HG03469 (cell line): ENCODE data around the gene DDX59.
A peak's percentile ranks its signal among the peaks of the same experiment; 100 is the strongest.

Experiments
- ATAC-seq: cut with Tn5 transposase; IDR thresholded peaks from one replicate; pipeline ENCODE4 v1.9.1; 2021; ENCODE audit warnings: mild to moderate bottlenecking, moderate library complexity, moderate number of reproducible peaks; ENCODE audit not compliant: unreplicated experiment

The DDX59 gene

DNA sequence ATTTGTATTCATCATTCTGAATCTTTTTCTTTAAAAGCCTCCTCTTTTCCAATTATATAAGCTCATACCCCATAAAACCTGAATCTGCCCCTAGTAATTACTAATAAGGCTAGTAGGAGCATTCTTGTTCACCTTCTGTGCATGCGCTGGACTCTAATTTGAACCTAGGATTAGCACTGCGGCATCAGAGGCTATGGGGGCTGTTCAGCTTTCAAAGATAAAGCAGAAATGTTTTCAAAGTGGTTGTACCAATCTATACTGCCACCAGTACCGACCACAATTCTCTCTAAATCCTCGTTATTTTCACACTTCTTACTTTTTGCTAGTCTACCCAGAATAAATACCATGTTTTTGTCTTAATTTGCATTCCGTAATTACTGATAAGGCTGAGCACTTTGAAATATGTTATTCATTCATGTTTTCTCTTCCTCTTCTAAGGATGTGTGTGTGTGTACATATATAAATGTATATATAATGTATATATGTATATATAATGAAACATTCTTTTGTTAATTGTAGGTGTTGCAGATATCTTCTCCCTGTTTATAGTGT lies 1.6 kb upstream of the DDX59 start:
- ATAC-seq: no peak

DNA sequence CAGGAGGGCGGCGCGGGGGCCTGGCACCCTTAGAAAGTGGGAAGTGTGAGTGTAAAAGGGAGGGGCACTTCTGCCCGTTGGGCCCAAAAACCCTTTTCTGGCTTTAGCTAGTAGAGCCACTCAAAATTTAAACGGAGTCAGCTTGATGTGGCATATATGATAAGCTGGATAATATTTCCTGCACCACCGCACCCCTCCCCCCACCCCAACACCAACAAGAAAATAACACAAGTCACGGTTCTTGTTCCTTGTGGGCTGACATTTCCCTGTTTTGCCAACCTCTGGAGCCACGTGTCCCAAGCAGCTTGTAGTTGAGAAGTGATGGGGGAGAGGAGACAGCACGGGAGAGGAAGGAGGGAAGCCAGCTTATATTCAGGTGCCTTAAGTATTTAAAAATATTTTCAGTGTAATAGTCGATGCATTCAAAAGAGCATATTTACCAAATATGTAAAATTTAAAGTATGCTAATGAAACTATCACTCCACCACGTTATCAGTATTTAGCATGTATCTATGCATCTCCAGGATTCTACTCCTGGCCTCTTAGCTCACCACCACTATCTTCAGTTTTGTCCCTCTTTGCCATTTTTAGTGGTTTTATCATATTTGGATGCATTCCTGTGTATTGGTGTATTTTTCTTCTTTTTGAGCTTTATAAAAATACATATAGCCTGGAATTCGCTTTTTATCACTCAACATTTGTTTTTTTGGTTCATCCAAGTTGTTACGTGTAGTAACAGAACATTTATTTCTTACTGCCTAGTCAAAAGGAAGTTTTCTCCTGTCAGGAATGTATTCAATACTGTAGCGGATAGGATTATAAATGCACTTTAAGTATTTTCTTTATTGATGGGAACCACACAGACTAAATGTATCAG lies 773 bp upstream of the DDX59 start:
- peak; percentile 8 for ATAC-seq

DNA sequence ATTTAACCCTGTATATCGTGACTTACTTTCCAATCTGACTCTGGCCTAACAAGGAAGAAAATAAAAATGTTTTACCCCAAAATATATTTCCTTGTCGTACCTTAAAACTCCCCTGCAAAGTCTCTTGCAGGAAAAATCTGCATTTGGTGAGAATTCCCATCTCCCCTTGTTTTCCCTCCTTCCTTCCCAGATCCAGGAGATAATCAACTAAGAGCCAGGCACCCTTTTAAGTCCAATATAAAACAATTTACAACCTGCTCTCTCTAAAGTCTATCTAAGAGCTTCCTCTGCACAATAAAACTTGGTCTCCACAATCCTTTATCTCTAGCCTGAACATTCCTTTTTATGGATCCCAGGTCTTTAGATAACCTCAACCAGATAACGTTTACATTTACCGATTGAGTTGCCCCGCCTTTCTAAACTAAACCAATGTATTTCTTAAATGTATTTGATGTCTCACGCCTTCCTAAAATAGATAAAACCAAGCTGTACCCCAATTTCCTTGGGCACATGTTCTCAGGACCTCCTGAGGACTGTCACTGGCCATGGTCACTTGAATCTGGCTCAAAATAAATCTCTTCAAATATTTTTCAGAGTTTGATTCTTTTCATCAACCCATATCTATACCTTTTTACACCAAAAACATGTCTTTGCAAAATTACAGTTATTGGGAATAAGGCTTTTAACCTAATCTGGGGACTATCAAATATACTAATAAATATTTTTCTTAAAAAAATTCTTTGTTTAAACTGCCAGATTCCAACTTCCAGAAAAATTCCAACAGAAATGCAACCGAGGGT lies 993 bp downstream of the DDX59 start:
- no peak for ATAC-seq

DNA sequence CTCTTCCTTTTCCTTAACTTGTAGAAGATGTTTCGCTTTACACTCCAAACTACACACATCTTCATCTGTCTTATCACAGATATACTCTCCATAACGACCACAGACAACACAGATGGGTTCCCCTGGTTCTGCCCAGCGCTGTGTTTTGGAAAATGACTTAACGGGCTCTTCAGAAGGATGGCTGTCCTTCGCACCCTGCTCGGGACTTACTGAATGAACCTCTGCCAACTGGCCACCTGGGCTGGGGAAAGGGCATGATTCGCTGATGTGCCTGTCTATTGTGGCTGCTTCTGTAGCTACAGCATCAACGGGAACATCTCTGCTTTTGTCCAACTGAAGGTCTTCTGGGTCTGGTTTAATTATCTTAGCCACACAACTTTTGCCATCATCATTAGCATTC lies 3.4 kb downstream of the DDX59 start:
- ATAC-seq: no peak

DNA sequence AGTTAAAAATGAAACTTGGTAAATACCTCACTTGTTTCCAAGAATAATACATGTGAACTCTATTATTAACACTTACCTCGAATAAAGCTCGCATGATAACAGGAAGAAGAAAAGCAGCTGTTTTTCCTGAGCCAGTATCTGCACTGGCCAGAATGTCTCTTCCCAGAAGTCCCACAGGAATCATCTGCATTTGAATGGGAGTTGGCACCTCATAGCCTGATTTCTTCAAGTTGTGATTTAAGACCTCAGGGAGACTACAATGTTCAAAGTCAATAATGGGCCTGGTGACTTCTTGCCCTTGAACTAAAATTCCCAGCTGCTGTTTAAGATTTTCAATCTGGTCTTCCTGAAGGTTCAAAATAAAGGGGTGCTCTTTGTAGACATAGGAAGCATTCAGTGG lies 3.8 kb downstream of the DDX59 start:
- ATAC-seq: no peak

DNA sequence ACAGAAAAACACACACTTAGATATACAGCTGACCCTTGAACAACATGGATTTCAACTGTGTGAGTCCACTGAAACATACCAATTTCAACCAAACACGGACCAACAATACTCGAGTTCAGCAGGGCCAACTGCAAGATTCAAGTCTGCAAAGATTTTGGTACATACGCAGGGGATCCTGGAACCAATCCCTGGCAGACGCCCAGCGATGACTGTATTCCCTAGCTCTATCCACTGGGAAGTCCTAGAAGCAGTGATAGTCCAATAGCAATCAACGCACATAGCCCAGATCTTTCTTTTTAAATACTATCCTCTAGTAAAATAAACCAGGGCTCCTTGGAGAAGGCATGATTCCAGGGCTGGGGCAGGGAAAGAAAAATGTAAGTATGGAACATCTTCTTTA lies 9.0 kb downstream of the DDX59 start:
- ATAC-seq: no peak

DNA sequence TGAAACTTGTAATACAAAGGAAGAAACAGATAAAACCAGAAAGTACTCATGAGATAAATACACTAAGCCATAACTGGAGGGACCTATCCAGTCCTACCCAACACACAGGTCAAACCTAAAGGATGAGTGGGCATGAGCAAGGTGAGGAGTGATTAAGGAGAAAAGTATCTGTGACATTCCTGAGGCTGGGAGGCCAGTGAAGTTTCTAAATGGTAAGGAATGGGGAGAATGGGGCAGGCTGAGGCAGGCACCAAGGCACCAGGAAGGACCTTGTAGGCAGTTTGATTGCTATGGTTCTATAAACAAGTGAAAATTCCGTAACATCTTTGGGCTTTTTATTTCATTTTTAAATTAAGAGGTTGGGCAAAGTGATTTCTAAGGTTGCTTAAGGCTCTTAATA lies 10.4 kb downstream of the DDX59 start:
- ATAC-seq: no peak

DNA sequence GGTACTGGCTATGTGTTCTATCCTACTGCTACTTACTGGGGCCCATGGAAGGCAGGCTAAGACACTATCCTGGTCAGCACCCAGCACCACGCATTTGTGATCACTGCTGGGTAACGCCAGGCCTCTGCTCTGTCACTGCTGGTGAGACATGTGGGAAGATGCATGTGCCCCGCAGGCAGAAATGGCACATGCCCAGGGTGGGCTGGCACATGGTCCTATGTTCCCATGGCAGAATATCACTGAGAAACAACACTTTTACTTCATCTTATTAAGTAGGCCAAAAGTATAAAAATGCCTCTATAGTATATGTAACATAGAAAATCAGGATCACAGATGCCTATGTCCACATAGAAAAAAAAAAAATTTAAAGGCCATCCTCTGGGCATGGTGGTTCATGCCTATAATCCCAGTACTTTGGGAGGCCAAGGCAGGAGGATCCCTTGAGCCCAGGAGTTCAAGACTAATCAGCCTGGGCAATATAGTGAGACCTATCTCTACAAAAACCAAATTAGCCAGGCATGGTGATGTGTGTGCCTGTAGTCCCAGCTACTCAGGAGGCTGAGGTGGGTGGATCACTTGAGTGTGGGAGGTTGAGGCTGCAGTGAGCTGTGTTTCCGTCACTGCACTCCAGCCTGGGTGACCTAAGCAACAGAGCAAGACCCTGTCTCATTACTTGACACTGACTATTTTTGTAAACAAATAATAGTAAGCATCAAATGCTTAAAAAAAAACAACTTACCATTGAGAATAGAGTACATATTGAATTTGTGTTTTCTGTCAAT lies 11.5 kb downstream of the DDX59 start:
- no peak for ATAC-seq

DNA sequence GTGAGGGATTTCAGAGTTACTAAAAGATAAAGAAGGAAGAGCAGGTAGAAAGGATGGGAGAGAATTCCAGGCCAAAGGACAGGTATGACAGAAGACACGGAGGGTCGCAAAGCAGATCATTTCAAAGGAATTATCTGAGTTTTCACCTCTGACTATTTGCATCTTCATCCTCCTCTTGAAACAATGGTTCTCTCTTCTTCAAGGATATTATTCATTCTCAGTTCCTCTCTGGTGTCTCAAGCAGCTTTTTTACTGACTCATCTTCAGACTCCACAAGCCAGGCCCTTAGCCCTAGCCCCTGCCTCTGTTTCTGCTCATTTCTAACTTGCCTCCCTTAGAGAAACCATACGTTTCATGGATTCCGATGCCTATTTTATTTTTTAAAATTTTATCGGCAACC lies 15.0 kb downstream of the DDX59 start:
- ATAC-seq: peak; percentile 92

DNA sequence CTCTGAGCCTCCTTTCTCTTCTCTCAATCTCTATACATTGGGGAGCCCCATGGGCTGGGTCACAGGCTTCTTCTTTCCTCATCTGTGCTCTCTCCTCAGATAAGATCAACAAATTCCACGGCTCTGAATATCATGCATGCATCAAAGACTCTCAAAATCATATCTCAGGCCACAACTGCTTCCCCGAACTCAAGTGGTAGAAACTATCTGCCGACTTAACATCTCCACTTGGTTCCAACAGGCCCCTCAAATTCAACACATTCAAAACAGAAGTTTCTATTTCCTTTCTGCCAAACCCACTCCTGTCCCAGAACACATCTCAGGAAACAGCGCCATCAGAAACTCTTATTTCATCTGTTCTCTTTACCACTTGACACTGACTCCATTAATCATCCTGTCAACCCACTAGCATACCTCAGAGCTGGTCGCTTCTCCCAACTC lies 16.7 kb downstream of the DDX59 start:
- no peak for ATAC-seq

DNA sequence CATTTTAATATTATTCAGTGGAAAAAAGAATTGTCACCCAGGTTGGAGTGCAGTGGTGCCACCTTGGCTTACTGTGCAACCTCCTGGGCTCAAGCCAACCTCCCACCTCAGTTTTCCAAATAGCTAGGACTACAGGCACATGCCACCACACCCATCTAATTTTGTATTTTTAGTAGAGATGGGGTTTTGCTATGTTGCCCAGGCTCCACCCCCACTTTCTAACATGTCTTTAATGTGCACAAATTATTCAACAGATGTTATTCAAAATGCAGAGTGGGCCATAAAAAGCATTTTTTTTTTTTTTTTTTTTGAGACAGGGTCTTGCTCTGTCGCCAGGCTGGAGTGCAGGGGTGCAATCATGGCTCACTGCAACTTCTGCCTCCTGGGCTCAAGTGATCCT lies 17.3 kb downstream of the DDX59 start:
- no peak for ATAC-seq

DNA sequence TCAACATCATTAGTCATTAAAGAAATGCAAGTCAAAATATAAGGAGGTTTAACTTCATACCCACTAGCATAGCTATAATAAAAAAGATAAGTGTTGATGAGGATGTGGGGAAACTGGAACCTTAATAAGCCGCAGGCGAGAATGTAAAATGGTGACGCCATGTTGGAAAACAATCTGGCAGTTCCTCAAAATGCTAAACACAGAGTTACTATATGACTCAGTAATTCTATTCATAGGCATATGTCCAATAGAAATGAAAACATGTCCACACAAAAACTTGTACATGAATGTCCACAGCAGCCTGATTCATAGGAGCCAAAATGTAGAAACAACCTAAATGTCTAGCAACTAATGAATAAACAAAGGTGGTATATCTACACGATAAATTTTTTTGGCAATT lies 23.2 kb downstream of the DDX59 start:
- no peak for ATAC-seq

DNA sequence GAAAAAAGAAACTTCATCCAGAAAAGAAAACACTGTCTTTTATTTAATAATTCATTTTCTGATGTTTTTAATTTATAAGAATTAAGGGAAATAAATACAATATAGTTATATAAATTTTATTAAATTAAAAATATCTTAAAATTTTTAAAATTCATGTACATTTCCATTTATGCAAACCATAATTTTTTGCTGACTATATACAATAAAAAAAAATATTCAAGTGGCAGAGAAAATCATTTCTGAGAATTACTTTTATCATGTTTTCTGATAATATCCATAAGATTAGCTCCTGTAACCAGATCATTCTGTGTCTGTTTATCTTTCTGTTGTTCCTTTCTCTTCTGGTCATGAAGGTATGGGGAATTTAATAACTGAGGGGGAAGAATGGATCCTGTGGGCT lies 25.7 kb downstream of the DDX59 start:
- no peak for ATAC-seq

DNA sequence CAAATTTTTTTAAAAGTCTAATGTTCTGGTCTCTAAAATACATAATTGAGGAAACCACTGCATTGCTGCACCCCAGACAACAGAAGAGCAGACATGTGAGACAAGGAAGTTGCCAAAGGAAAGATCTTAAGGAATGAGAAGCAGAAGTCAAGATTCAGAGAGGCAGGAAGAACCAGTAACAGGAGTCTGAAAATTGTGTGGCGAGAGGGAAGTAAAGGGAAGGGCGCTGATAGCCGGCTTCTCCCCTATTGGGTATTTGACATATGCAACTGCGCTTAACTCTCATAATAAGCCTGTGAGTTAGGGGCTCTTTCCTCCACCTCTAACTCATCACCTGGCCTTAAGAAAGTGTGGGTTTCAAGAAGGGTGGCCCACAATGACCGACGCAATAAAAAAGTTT lies 27.2 kb downstream of the DDX59 start:
- ATAC-seq: no peak

DNA sequence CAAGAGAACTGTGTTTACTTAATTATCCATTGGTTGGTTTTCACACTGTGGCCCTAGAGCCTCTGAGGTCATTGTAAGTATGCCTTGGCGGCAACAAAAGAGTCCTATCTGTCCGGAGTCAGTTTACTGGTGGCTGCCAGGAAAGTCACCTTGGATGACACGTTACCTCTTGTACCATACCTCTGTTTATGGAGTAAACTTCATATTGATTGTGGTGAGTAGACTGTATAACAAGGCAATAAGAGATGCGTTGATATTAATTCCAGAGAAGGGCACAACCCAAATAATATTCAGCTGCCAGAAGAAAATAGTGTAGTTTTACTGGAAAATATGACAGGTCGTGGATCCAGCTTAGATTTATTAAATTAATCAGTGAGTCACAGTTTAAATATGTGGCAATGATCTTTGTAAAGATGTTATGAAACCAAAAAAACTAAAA lies 28.7 kb downstream of the DDX59 start:
- ATAC-seq: no peak

DNA sequence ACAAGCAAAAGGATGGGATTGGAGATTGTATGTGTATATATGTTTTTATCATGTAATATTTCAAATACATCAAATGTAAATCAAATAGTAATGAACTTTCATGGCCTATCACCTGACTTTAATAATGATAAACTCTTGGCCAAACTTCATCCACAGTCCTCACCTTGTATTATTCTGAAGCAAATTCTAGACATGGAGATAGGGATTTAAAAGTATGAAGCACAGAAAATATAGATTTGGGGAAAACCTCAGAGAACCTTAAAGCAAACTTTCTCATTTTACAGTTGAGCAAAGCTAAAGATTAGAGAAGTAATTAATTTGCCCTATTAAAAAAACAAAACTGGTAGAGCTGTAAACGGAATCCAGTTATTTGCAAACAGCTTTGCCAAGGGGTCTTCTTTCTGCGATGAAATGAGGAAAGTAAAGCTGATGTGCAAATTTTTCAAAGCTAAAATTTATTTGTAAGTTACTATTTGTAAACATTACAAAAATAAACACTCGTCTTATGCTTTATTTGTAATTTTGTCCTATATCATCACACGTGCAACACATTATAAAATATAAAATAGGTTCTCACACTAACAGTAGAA lies 29.2 kb downstream of the DDX59 start:
- ATAC-seq: no peak

DNA sequence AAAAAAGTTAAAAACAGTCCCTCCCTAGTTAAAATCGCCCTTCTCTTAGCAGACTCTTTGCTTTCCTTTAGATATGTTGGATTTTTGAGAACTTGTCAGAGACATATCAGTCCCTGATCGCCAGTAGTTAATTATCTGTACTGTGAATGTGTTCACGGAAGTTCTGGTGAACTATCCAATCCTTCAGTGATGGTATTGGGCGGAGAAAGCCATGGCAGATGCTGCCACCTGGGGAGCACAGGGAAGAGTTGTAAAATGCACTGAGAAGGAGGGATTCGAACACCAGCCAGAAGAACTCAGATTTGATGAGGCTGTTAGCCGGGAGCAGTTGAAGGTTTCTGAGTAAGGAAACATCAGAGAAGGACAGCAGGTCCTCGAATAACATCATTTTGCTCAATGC lies 31.6 kb downstream of the DDX59 start:
- no peak for ATAC-seq

DNA sequence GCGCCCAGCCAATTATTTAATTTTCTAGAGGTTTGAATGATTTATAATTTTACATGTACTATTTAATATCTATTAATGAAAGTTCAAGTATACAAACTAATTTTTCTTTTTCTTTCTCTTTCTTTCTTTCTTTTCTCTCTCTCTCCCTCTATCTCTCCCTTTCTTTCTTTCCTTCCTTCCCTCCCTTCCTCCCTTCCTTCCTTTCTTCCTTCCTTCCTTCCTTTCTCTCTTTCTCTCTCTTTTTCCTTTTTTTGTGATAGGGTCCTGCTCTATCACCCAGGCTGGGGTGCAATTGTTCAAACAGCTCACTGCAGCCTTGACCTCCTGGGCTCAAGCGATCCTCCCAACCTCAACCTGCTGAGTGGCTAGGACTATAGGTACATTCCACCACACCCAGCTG lies 33.0 kb downstream of the DDX59 start:
- no peak for ATAC-seq

DNA sequence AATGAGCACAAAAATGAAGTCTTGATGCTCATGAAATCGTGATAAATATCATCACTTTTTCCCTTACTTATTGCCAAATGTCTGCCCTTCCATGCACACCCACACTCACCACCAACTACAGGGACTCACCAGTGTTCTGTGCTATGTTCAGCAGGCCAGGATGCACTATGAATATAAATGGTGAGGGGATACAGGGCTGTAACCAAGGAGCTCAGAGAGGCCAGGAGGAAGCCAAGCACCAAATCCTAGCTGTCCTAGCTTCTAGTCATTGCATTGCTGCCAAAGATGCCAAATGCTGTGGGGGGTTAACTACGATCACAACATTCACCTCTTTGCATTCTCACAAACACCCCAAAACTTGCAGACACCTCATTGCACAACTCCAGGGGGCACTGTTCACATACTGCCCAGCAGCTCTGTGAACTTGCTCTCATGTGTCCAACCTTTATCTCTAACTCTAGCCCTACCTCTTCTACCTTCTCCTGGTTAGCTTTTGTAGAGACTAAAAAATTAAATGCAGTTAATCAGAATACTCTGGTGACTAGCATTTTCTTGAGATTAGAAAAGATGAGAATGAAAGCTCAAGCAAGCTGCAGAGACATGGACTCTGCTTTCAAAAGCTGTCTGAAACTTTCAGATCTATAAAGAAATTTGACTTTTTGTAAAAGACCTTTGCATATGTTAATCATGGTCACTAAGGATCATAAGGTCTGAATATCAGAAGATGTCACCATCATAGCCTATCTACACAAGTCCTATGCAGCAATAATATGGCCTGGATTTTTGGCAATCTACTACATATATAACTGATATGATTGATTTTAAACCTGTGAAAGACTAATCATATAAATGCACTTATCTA lies 35.2 kb downstream of the DDX59 start:
- no peak for ATAC-seq

DNA sequence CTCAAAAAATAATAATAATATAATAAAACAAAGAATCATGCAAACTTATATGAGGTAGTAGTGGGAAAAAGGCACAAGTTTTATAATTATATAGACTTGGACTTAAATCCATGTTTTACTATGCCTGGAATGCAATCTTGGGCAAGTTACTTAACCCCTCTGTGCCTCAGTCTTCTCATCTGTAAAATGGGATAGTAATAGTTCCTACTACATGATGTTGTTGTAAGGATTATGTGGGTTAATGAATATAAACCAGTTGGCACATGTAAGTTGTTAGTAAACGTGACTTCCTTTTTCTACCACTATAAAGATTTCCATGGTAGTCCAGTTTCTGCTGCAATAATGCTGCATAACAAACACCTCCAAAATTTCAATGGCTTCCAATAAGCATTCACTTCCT lies 38.3 kb downstream of the DDX59 start:
- no peak for ATAC-seq
